ENCODE data around the gene TBX2.
A peak's percentile ranks its signal among the peaks of the same experiment; 100 is the strongest.

TBX2 gene

DNA sequence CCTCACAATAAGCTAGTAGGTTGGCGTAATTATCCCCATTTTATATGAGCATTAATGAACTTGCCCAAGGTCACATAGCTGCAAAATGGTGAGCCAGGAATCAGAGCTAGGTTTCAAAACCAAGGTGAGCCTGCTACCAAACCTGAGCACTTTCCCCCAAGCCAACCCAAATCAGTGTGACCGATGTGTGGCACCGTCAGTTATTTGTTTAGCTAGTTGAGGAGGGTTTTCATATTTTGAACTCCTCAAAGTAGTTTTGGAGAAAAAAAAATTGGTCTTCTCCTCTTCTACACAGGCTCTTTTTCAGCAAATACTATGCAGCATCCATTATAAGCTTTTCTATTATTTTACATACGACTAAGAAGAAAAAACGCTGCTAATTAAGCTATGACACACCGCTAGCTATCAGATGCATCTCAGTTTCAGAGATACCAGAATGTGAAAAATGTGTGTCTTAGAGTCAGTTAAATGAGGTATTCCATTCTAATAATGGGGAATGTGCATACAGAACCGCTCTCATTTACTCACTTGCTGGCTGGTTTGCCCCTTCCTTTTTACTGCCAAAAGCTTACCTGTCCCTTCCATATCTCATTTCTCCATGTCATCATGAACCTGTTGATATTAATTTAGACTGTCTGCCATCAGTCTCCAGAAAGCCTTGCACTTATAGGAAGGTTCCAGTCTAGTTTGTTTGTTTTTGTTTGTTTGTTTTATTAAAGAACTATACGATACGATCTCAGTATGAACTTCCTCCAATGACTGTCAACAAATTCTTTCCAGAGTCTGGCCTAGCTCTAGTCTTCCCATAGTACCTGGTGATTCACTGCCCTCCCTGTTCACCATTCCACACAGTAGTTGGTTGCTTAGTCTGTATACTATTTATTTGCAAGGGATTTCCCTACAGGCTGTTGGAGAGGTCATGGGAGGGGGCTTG is 50.3 kb downstream of the TBX2 start:
- no peak for DNase-seq
- TF ChIP-seq CTCF (IDR thresholded peaks at IDR 0.05): no peak
- Mint-ChIP-seq H3K4me3 (no peak overlapping the region), H3K36me3 (ENCODE audit: low read depth) (no peaks in the 10 kb centered on the region), H3K27me3 (ENCODE audit: low read depth, poor library complexity) (peaks cover 75% of the 10 kb centered on the region), H3K4me1 (peaks cover 34% of the 10 kb centered on the region), H3K27ac (no peak overlapping the region), H3K9me3 (no peaks in the 10 kb centered on the region)

GRCh38 chr17:61450641-61451537 is 51.2 kb downstream of the TBX2 start:
- no peaks in the 10 kb centered on the region for H3K9me3 Mint-ChIP-seq
- H3K27ac Mint-ChIP-seq: no peak overlapping the region
- no peak for DNase-seq
- TF ChIP-seq CTCF (IDR thresholded peaks at IDR 0.05): no peak
- H3K4me3 Mint-ChIP-seq: peak overlapping the region; percentile 59
- H3K4me1 Mint-ChIP-seq: peaks cover 34% of the 10 kb centered on the region
- H3K36me3 Mint-ChIP-seq (ENCODE audit: low read depth): no peaks in the 10 kb centered on the region
- peaks cover 80% of the 10 kb centered on the region for H3K27me3 Mint-ChIP-seq (ENCODE audit: low read depth, poor library complexity)

DNA sequence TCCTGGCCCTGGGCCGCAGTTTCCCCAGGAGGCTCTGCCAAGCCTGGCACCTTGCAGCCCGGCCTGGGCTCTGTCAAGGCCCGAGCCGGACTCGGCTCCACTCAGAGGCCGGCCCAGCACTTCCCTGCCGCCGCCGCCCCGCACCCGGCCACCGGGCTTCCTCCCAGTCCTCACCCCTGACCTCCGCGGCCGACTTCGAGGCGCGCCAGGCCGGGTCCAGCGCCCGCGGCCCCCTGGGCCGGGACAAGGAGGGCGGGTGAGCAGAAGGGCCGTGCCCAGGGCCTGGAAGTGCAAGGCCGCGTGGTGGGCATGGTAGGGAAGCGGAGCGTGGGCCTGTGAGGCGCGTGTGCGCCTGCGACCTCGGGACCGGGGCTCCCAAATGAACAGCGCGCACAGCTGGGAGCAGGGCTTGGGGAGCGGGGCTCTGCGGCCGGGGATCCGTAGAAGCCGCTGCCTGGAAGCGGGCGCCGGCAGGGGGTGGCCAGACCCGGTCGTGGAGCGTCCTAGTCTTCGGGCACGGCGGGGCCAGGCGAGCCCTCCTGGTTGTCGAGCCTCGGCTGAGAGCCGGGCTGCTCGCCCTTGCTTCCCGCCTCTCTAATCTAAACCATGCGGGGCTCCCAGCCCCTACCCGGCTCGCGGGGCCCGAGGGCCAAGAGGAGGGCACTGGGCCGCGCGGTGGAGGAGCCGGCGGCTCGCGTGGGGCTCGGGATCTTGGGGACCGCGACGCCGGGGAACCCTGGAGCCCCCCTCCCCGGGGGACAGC is 52.1 kb downstream of the TBX2 start:
- TF ChIP-seq CTCF (IDR thresholded peaks at IDR 0.05): no peak
- Mint-ChIP-seq H3K4me3 (no peak overlapping the region), H3K9me3 (no peaks in the 10 kb centered on the region), H3K4me1 (peaks cover 34% of the 10 kb centered on the region), H3K27ac (no peak overlapping the region), H3K27me3 (ENCODE audit: low read depth, poor library complexity) (peaks cover 85% of the 10 kb centered on the region), H3K36me3 (ENCODE audit: low read depth) (no peaks in the 10 kb centered on the region)
- DNase-seq: peak; percentile 60

DNA sequence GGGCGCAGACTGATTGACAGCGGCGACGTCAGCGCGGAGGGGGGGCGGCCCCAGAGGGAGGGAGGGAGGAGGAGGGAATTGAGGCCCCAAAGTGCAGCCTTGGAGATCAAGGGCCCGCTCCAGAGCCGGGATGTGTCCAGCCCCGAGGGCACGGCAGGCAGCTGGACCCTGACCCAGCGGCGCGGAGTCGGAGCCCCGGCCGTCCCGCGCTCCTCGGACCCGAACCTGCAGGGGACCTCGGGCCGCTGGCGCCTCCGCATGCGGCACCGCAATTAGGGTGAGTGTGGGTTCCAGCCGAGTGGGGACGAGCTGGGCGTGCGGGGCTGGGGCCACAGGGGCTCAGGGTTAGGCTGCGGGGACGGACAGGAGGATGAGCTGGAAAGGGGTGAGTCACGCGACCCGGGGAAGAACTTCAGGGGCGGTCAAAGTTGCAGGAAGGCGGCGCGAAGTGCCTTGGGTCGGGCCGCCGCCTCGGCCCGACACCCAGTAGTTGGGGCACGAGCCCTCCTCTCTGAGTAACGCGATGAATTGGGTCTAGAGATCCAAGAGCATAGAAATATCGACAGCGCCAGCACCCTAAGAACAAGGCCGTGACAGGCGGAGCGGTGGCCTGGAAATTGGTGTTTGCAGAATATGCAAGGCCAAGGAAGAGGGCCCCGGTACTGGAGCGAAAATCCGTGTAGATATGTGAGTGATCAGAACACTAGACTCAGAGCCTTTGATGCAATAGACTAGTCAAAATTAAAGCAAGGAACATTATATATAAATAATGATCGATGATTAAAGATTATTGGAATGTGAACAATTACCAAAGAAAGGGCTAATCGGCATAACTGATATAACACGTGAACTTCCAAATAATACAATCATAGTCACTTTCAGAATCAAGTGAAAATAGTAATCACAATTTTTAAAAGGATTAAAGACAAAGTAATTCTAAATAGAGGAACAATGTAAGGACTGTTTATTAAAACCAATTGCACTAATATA is 53.0 kb downstream of the TBX2 start, which contains the start of gene TBX4:
TSS of gene TBX4 (plus strand) at position 122 of the 990 bp plus-strand sequence. CDS start 4,069 bp downstream, outside the sequence.
- H3K4me3 Mint-ChIP-seq: peak within 1 kb of the TSS; percentile 69
- H3K27me3 Mint-ChIP-seq (ENCODE audit: low read depth, poor library complexity): peaks cover 90% of the 10 kb centered on the region
- no peaks in the 10 kb centered on the region for H3K36me3 Mint-ChIP-seq (ENCODE audit: low read depth)
- TF ChIP-seq CTCF (IDR thresholded peaks at IDR 0.05): no peak
- DNase-seq: peak; percentile 58
- no peaks in the 10 kb centered on the region for H3K9me3 Mint-ChIP-seq
- peaks cover 41% of the 10 kb centered on the region for H3K4me1 Mint-ChIP-seq
- H3K27ac Mint-ChIP-seq: no peak within 1 kb of the TSS
